Iris pigment epithelial cell (primary cell): Measurements from ENCODE around the gene DNAJB6.
"Not testable (repeated sequence)": the region's sequence is repeated elsewhere in the genome, so short reads cannot be mapped to it uniquely, and the experiment has no call there.

Experiments used
- DNase-seq: peaks from one replicate; pipeline ENCODE4 v3.0.0-alpha.2; 2011; ENCODE audit warnings: low read depth

The DNAJB6 gene

DNA sequence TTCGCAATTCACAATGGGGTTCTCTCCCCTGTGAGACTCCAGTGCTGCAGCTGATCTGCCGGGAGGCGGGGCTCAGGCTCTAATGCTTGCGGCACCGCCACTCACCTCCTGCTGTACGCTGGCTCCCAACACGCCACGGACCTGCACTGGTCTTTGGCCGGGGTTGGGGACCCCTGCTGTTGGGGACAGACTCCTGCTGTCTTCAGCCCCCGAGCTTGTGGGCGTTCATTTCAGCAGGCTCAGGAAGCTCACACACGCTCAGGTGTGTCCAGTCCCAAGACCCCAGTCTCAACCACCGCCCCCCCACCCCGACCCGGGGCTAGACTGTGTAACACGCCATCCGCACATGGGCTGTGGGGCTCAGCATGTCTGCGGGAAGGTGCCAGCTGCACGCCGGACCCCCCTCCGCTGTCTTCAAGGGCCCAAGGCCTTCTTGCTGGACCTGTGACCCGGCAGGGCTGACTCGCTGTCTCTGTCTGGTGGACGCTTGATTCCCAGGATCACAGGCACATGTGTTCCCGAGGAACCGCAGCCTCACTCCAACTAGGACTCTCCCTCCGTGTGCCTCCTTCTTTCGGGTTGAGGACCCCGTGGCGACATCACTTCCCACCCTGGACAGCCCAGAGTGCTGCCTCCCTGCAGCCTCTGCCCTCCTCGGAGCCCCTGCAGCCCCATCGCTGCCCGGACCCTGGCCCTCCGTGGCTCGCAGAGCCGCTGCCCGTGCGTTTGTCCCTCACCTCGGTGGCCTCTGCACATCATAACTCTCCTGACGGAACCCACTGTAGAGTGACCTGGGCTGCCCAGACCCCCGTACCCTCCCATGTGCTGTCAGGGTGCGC is 106.4 kb downstream of the DNAJB6 start:
- no peak for DNase-seq

DNA sequence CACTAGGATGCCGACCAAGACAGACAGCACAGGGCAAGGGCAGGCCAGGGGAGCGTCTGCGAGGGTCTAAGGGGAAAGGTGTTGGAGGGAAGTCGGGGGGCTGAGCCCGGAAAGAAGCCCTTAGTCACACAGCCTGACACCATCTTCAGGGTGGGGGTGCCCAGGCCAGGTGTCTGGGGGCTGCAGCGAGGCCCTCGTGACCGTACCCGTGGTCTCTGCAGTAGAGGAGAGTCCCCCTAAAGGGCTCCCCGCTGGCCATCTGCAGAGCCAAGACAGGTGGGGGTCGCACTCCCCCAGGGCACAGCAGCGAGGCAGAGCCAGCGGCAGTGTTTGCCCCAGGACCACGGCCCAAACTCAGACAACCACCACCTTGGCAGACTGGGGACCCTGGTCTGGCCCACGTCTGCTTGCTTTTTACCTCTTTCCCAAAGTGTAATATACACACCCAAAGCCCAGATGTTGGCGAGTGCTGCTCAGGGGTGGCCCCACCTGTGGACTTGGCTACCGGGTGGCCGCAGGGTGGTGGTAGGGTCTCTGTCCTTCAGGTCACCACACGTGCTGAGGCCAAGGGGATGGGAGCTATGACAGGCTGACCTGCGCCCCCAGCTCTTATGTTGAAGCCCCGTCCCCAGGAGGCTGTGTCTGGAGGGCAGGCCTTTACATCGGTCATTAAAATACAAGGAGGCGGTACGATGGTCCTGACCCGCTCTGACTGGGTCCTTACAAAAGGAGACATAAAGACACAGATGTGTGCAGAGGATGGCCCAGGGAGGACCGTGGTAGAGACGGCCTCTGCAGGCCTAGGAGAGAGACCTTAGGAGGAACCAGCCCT is 107.4 kb downstream of the DNAJB6 start:
- DNase-seq, result no peak

GRCh38 chr7:157444843-157445135 is 108.0 kb downstream of the DNAJB6 start:
- no peak for DNase-seq

GRCh38 chr7:157445246-157445955 is 108.6 kb downstream of the DNAJB6 start:
- no peak for DNase-seq

GRCh38 chr7:157445956-157446295 is 109.1 kb downstream of the DNAJB6 start:
- DNase-seq, result no peak

GRCh38 chr7:157446322-157446721 is 109.5 kb downstream of the DNAJB6 start:
- DNase-seq, result no peak

GRCh38 chr7:157454003-157454402 is 117.2 kb downstream of the DNAJB6 start:
- DNase-seq, result not testable (repeated sequence)

DNA sequence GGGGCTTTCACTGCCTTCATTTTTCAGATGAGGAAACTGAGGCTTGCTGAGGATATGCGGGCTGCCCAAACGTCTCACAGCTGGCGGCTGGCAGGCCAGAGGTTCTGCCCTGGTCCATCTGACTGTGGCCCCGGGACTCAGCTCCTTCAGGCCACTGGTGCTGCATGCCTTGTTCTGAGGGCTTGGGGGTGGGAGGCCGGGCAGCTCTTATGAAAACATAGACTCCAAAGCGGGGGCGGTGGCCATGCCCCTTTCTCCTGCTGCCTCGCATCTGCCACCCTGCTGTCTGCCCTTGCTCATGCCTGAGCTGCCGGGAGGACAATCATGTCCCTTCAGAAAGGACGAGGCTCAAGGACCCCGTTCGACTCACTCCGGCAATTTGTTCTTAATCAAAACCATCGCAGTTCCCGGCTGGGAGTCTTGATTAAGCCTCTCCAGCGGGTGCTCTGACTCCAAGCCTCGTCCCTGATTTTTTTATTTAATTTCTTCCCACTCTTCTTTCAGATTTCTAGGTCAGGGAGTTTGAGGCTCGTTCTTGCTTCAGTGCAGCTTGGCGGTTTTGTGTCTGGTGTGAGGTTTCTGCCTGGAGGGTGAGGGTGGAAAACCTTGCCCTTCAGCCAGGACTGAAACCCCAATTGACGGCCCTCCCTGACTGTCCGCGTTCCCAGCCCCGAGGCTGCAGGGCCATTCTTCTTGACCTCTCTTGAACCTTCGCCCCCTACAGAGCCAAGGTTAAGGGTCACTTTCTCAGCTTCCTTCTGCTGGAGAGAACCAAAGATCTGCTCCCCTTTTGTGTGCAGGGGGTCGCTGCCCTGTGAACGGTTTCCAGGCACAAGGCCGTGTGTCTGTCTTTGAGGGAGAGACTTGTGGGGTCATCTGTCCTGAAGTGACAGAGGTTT is 120.8 kb downstream of the DNAJB6 start:
- no peak for DNase-seq

GRCh38 chr7:157458254-157458633 is 121.4 kb downstream of the DNAJB6 start:
- no peak for DNase-seq

- DNase-seq, result no peak
Measured at GRCh38 chr7:157459966-157460365, 123.2 kb downstream of the DNAJB6 start.

- no peak for DNase-seq
Measured at GRCh38 chr7:157460721-157461120, 123.9 kb downstream of the DNAJB6 start.

DNA sequence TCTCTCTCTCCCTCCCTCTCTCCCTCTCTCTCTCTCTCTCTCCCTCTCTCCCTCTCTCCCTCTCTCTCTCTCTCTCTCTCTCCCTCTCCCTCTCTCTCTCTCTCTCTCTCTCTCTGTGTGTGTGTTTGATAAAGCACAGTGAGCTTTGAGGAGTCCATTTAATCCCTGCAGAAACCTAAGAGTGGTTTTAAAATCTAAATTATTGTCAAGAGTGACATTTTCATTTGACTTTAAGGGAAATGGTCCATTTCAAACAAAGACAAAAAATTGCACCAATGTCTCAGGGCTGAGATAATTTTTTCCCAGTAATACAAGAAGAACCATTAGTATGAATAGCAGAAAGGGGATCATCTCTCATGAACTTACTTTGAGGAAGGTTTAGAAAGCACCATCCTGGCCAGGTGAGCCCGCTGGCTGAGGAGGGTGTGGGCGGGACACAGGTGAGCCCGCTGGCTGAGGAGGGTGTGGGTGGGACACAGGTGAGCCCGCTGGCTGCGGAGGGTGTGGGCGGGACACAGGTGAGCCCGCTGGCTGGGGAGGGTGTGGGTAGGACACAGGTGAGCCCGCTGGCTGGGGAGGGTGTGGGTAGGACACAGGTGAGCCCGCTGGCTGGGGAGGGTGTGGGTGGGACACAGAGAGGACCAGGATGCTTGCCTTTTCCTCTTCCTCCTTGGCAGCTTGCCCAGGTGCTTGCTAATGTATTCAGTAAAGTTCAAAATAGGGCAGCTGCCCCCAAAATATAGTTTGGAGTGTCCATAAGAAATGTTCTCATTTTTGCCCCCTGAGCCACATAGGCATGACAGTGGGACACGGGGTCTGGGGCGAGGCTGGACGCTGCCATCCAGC is 125.0 kb downstream of the DNAJB6 start:
- no peak for DNase-seq

DNA sequence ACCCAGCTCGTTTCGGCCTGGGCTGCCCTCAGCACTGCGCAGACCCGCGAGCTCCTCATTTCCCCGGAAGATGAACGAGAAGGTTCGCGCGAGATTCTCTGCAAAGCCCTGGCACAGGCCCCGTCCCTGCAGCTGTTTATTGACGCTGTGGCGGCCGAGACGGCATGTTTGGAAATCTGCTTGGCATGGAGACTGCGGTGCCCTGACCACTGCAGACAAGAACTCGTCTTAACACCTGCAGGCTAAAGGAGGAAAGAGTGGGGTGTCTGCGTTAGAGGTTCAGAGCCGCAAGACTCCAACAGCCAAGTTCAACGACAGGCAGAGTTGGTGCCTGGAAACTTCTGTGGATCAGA is 125.6 kb downstream of the DNAJB6 start:
- no peak for DNase-seq

DNA sequence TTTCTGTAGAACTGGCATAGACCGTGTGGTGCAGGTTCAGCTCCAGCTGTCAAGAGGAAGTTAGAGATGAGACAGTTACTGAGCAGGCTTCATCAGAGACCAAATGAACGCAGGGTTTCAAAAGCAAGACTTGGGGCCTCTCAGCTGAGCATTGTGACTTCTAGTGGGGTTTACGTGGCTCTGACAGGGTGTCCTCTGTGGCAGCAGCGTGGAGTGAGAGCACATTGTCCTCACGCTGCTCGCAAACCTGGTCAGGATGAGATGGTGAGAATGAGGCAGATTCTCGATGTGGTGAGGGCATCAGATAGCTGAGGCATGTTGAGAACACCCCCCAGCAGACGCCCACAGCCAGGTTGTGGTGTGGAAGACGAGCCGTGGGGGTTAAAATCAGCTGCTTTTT is 126.0 kb downstream of the DNAJB6 start:
- no peak for DNase-seq

DNA sequence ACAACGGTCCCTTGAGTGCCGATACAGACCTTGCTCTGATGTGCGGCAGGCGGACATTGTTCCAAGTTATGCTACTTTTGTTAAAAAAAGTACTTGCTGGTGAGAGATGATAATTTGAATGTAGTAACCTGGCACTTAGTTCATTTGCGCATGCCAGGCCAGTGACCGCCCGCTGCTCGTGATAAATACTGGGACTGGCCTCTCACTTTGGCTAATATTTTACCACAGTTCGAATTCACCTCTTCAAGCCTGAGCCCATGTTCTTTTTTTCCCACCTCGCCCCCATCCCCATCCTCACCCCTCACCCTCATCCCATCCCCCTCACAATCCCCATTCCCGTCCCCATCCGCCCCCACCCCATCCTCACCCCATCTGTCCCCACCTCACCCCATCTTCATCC is 126.4 kb downstream of the DNAJB6 start:
- no peak for DNase-seq

GRCh38 chr7:157464111-157464970 is 127.5 kb downstream of the DNAJB6 start:
- DNase-seq, result no peak

DNA sequence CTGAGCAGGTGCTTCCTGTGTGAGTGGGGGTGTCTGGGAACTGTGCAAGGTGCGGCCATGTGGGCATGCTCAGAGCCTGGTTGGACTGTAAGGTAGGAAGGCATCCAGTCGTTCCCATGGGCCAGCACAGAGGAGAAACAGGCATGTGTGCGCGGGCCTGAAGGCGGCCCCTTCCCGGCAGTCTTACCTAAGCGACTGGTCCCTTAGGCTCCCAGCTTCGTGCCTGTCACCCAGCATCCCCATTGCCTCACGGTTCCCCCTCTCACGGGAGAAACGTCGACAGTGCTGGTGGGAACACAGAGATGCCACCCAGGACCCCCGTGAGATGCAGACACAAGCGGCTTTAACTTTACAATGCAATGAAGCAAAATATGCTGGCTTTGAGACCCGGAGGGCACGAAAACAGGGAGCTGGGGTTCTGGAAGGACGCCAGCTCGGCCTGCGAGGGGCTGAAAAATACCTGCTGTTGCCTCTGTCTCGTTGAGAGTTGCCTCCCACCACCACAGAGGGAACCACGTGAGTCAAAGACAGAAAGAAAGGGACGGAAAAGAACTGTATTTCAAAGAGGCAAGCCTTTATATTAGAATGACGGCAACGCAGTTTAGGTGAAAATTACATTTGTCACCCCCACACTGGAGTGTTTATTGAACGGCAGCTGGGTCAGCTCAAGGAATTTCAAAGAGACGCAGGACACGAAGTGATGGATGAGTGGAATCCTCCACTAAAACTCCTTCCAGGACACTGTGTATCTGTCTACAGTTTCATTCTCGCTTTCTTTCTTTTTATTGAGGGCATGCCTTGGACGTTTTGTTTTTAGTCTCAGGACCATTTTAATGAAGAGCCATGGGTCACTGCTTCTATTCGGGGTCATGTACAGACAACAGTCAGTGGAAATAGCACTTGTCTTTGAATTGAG is 128.4 kb downstream of the DNAJB6 start:
- DNase-seq, result no peak

DNA sequence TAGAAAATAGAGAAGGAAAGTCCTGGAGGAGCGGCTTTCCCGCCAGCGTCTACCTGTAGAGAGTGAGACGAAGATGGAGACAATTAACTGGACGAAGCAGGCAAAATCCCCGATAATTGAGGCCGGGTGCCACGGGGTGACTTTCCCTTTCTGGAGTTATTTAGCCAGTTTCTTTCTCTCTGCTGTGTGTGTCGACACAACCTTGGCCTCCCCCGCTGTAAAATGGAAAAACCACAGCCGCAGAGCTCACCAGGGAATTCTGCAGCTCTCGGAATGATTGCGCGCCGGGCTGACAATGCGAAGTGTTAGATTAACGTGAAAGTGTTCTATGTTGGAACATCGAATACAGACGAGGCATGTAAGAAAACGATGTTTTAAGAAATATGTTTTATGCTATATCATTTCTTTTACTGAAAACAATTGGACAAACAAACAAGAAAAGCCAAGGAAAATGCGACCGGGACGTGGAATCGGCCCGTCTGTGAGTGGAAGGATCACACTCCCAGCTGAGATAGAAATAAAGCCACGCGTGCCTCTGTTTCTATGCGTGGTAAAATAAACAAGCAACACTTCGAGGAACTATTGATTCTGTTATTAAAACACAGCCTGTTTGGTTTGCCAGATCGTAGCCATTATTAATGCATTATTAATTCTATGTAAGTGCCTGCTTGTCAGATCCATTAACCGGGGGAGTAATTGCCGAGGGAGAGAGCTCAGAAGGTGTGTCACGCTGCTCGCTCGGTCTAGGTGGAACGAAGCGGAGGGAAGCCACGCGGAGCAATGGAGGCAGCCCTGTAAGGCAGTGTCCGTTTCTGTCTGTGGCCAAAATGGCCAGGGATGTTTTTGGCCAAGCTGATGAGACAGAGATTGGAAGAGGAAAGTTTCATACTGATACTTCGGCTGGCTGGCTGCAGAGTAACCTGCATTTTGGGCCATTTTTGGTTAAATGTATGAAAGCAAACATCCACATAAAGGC is 129.4 kb downstream of the DNAJB6 start:
- no peak for DNase-seq
